Duodenal mucosa (tissue), 2 donors: ENCODE results near the gene NDRG2.

Experiments used
- H3K27ac ChIP-seq: one replicate; pipeline ENCODE4 v1.7.0; 2013; ENCODE audit warnings: low read depth, low read length
- H3K27me3 ChIP-seq, 2 donors: one replicate each; pipeline ENCODE4 v1.7.0; 2013; ENCODE audit warnings: low read length in 2 of 2, control low read depth in 1 of 2; ENCODE audit not compliant: insufficient read depth in 2 of 2, control insufficient read depth in 1 of 2
- H3K36me3 ChIP-seq, 2 donors: one replicate each; pipeline ENCODE4 v1.7.0; 2013; ENCODE audit warnings: low read length in 2 of 2, control low read depth in 1 of 2; ENCODE audit not compliant: insufficient read depth in 2 of 2, control insufficient read depth in 1 of 2
- H3K4me1 ChIP-seq, 2 donors: one replicate each; pipeline ENCODE4 v1.7.0; 2013; ENCODE audit warnings: low read length in 2 of 2, control low read depth in 1 of 2; ENCODE audit not compliant: insufficient read depth in 2 of 2, control insufficient read depth in 1 of 2
- H3K4me3 ChIP-seq, 2 donors: one replicate each; pipeline ENCODE4 v1.7.0; 2013; ENCODE audit warnings: low read length in 2 of 2, low read depth in 1 of 2
- H3K9ac ChIP-seq, 2 donors: one replicate each; pipeline ENCODE4 v1.7.0; 2013; ENCODE audit warnings: low read length in 2 of 2, low read depth in 1 of 2
- H3K9me3 ChIP-seq, 2 donors: one replicate each; pipeline ENCODE4 v1.7.0; 2013; ENCODE audit warnings: low read length in 2 of 2, control low read depth in 1 of 2; ENCODE audit not compliant: control insufficient read depth in 1 of 2

The NDRG2 gene

GRCh38 chr14:21034707-21035106, 9.8 kb upstream of the NDRG2 start, which contains the start of gene RNASE13:
RNASE13 (minus strand) TSS chr14:21034807; CDS start chr14:21034288, 519 bp downstream.
- Histone ChIP-seq H3K27me3 (no peaks in the 10 kb centered on the region), H3K4me3 (no peak within 1 kb of the TSS), H3K4me1 (peaks cover 20% of the 10 kb centered on the region in 2 donors), H3K36me3 (no peaks in the 10 kb centered on the region), H3K9ac (no peak within 1 kb of the TSS), H3K9me3 (no peaks in the 10 kb centered on the region), H3K27ac (no peak within 1 kb of the TSS)

DNA sequence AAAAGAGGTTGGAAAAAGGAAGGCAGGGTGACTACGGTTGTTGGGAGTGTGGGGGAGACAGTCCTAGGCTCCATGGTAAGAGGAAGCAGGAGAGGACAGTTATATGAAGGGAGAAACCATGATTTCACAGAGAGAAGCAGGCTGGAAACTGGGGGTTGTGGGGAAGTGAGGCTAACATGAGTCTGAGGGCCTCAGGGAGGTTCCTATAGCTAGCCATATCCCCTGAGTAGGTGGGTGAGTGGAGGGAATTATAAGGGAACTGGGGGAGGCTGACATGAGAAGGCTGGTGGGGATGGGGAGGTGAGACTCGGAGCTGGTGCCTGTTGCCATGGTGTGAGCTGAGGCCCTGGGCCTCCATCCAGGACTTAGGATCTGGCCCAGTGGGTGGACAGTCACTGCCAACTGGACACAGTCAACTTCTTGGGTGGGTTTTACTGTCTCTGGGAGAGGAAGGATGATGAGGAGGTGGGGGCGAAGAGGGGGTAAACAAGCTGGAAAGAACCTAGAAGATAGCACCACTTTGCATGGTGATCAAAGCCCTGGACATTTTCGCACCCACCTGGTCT, 8.4 kb upstream of the NDRG2 start:
- no peak overlapping the region for H3K9ac ChIP-seq
- no peak overlapping the region for H3K4me3 ChIP-seq
- no peaks in the 10 kb centered on the region for H3K36me3 ChIP-seq
- H3K4me1 ChIP-seq: peaks cover 5% of the 10 kb centered on the region in 2 donors
- no peaks in the 10 kb centered on the region for H3K9me3 ChIP-seq
- H3K27ac ChIP-seq: no peak overlapping the region
- no peaks in the 10 kb centered on the region for H3K27me3 ChIP-seq

DNA sequence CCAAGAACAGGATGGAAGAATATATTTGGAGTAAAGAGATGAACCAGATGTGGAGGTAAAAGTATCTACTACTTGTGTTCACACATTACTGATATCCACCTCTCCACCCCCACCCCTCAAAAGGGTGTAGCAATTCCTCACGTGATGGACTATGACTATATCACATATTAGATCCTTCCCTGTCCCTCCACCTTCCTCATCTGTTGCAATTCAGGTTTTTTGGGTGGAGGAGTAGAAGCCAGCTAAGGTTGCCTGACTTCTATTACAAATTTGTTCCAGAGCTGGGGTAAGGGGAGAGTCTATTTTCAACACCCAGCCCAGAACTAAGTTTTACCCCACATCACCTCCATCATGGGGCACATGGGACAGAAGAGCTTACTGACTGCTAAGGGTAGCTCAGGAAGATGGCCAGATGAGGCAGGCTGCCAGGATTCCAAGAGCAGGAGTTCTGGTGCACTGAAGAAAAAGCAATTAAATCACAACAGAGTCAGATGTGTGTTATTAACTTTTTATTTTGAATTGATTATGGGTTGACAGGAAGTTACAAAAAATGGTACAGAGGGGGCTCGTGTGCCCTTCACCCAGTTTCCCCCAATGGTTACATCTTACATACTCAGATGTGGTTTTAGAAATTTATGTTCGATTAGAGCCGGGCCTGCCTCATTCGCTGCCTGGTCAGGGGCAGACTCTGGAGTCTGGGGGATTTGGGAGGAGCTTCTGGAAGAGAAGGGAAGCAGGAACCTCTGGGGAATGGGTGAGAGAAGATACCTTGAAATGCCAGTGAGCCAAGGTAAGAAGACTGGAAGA, 7.7 kb upstream of the NDRG2 start:
- H3K27me3 ChIP-seq: no peaks in the 10 kb centered on the region
- H3K9me3 ChIP-seq: no peaks in the 10 kb centered on the region
- no peak overlapping the region for H3K27ac ChIP-seq
- no peaks in the 10 kb centered on the region for H3K4me1 ChIP-seq
- no peak overlapping the region for H3K9ac ChIP-seq
- H3K4me3 ChIP-seq: no peak overlapping the region
- no peaks in the 10 kb centered on the region for H3K36me3 ChIP-seq

DNA sequence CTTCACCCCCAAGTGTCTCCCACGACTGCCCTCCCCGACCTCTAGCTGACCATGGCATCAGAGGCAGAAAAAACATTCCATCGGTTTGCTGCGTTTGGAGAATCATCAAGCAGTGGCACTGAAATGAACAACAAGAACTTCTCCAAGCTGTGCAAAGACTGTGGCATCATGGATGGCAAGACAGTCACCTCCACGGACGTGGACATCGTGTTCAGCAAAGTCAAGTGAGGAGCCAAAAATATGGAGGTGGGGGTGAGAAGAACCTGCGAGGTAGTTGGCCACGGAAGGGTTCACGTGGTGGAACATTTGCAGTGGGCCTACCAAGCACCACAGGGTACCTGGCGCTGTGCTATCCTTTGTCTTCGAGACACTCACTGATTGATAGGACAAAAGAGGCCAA, 5.7 kb upstream of the NDRG2 start:
- no peaks in the 10 kb centered on the region for H3K36me3 ChIP-seq
- no peaks in the 10 kb centered on the region for H3K4me1 ChIP-seq
- no peaks in the 10 kb centered on the region for H3K9me3 ChIP-seq
- no peak overlapping the region for H3K27ac ChIP-seq
- H3K4me3 ChIP-seq: no peak overlapping the region
- no peaks in the 10 kb centered on the region for H3K27me3 ChIP-seq
- no peak overlapping the region for H3K9ac ChIP-seq

- H3K9me3 ChIP-seq: no peaks in the 10 kb centered on the region
- no peaks in the 10 kb centered on the region for H3K4me1 ChIP-seq
- H3K27me3 ChIP-seq: no peaks in the 10 kb centered on the region
- no peak within 1 kb of the TSS for H3K9ac ChIP-seq
- H3K27ac ChIP-seq: no peak within 1 kb of the TSS
- H3K36me3 ChIP-seq: no peaks in the 10 kb centered on the region
- no peak within 1 kb of the TSS for H3K4me3 ChIP-seq
Measured at GRCh38 chr14:21029917-21030316, 5.1 kb upstream of the NDRG2 start, which contains the start of gene TPPP2. TPPP2 (plus strand) TSS chr14:21030217; CDS start chr14:21030582, 365 bp downstream.

GRCh38 chr14:21026988-21027315, 2.1 kb upstream of the NDRG2 start:
- no peak overlapping the region for H3K9ac ChIP-seq
- H3K36me3 ChIP-seq: peaks cover 0 to 3% of the 10 kb centered on the region in 2 donors
- H3K27me3 ChIP-seq: no peaks in the 10 kb centered on the region
- H3K9me3 ChIP-seq: no peaks in the 10 kb centered on the region
- H3K27ac ChIP-seq: no peak overlapping the region
- no peak overlapping the region for H3K4me3 ChIP-seq
- H3K4me1 ChIP-seq: peaks cover 19 to 20% of the 10 kb centered on the region in 2 donors

DNA sequence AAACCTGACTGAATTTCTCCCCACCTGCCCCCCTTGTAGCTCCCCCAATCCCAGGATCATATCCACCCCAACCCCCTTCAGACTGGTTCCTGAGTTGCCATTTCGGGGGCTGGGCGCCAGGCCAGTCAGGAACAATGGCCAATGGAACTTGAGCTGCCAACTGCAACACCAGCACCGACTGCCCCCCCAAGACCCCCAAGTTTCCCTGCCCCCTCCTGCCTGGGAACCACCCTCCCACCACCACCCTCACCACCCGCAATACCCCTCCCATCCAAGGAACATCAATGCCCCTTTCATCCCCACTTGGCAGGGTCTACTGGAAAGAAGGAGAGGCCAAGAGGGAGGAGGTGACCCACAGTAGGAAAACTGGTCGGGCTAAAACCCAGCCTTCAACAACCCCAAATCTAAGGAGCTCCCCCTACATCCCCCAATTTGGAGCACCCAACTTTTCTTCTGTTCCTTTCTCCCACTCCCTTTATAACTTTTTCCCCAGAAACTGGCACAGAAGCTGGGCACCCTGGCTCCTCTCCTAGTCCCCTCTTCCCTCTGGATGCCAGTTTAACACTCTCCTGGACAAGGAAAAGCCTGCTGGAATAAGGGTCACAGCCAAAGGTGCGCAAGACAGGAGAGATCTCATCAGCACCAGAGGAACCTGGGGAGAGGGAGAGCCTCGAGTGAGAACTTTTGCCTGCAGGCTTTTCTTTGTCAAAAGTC, 1.6 kb upstream of the NDRG2 start:
- Histone ChIP-seq H3K36me3 (peaks cover 0 to 8% of the 10 kb centered on the region in 2 donors), H3K4me1 (peaks cover 19 to 20% of the 10 kb centered on the region in 2 donors), H3K4me3 (no peak overlapping the region), H3K9ac (no peak overlapping the region), H3K27me3 (no peaks in the 10 kb centered on the region), H3K27ac (no peak overlapping the region), H3K9me3 (no peaks in the 10 kb centered on the region)

GRCh38 chr14:21025371-21026273, 761 bp upstream of the NDRG2 start:
- Histone ChIP-seq H3K9me3 (no peaks in the 10 kb centered on the region), H3K27me3 (no peaks in the 10 kb centered on the region), H3K36me3 (peaks cover 0 to 16% of the 10 kb centered on the region in 2 donors), H3K4me1 (peaks cover 19 to 20% of the 10 kb centered on the region in 2 donors), H3K9ac (peak overlapping the region; percentile 66 to 69), H3K27ac (peak overlapping the region; percentile 50), H3K4me3 (peak overlapping the region; percentile 82 to 89)

DNA sequence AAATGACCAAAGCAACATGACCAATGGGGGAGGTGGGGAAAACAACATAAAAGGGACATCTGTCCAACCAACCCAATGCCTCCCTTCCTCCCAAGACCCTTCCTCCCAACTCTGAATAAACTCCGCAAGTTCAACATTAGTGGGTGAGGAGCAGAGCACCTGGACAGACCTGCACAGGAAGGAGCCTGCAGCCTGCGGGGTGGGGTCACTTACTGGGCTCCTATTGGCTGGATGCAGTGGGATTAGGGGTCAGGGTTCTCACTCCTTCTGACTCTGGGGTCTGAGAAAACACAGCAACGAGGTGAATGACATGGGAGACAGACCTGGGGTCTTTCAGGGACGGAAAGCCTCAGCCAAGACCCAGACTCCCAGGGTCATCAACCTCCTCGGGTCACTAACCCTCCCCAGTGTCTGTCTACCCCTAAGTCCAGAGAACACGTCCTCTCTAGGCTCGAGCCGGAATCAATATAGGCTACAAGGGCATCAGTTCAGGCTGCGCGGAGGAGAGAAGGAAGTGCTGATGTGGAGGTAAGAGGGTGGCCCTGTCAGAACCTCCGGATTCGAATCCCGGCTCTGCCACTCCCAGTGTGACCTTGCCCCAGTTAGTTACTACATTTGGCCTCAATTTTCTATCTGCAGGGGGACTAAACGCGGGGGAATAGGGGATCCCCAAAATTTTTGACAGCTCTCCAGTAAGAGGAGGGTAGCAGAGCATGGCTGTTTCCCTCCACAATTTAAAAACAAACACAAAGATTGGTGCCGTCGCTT, 860 bp downstream of the NDRG2 start:
- Histone ChIP-seq H3K9me3 (no peaks in the 10 kb centered on the region), H3K4me1 (peaks cover 19 to 20% of the 10 kb centered on the region in 2 donors), H3K4me3 (peak overlapping the region; percentile 67 to 89), H3K36me3 (peaks cover 10 to 28% of the 10 kb centered on the region in 2 donors), H3K27me3 (no peaks in the 10 kb centered on the region), H3K9ac (peak overlapping the region; percentile 81 to 95), H3K27ac (peak overlapping the region; percentile 13)
